DLD1 (cell line): Measurements from ENCODE around the gene MACROD2.

Experiments
- in situ Hi-C: cut with HindIII; loops from 2 replicates; pipeline ENCODE4 v1.10.0; 2017; ENCODE audit warnings: low sequenced_read_pairs

Gene MACROD2

GRCh38 chr20:15619341-15619740 is 1624.0 kb downstream of the MACROD2 start:
- in situ Hi-C loops = no loop called here

DNA sequence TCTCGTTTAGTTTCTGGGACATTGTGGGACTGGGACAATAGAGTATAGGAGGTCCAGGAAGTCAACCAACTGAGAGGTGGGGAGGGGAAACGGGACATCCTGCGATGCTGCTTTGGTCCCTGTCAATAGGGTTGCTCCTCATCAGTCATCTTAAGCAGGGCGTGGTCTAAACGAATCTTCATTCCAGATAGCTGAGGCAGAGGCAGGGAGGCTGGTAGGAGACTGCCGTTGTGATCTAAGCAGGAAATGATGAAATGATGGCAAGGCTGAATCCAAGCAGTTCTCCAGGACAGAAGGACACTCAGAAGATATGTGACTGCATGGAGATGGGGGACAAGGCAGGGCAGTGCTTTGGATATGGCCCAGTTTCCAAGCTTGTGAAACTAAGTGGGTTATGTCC is 1624.5 kb downstream of the MACROD2 start:
- in situ Hi-C loops = no loop called here

GRCh38 chr20:15622368-15622767 is 1627.1 kb downstream of the MACROD2 start:
- in situ Hi-C loops = no loop called here

DNA sequence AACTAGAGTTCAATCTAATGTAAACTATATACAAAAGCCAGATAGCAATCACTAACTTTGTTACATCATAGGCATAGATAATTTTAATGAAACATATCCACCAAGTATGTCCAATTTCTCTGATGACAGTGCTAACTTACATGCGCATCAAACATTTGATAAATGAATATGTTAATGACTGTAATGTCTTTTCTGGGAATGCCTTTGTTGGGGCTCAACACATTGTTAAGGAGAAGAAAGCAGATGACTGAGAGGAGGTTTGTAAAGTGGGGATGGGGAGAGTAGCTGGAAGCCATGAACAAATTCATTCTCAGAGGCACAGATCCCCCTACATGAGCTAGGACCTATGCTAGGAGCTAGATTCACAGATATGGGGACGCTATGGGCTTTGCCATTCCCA is 1627.9 kb downstream of the MACROD2 start:
- in situ Hi-C loops = no loop called here

DNA sequence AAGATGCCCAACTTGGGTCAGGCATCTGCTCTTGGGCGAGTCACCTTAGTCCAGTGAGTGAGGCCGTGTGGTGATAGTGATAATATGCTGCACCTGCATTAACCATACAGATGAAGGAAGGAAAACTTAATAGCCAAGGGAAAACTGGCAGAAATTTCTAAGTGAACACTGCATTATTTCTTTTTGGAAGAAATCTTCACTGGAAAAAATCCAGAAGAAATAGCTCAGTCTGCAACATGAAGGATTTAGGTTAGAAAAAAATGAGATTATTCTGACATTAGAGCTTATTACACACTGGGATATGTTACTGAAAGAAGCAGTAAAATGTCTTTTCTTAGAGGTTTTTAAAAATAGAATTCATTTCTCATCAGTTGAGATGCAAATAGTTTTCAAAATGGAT is 1630.7 kb downstream of the MACROD2 start:
- in situ Hi-C loops = no loop called here

GRCh38 chr20:15627089-15627488 is 1631.8 kb downstream of the MACROD2 start:
- in situ Hi-C loops = no loop called here

- in situ Hi-C loops = no loop called here
Measured at GRCh38 chr20:15627501-15627903, 1632.2 kb downstream of the MACROD2 start.

DNA sequence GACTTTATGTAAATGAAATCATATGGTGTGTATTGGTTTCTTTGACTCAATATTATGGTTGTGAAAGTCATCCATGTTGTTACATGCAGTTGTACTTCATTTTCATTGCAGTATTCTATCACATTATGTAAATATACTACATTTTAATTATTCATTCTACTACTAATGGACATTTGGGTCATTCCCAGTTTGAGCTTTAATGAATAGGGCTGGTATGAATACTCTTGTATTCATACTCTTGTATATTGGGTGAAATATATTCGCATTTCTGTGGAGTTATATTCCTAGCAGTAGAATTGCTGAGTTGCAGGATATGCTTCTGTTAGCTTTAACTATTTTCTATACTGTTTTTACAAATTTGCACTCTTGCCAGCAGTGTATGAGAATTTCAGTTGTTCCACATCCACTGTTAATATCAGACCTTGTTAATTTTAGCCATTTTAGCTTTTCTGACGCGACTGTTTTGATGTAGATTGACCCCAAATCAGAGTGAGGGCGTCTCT is 1633.6 kb downstream of the MACROD2 start:
- in situ Hi-C loops = no loop called here

DNA sequence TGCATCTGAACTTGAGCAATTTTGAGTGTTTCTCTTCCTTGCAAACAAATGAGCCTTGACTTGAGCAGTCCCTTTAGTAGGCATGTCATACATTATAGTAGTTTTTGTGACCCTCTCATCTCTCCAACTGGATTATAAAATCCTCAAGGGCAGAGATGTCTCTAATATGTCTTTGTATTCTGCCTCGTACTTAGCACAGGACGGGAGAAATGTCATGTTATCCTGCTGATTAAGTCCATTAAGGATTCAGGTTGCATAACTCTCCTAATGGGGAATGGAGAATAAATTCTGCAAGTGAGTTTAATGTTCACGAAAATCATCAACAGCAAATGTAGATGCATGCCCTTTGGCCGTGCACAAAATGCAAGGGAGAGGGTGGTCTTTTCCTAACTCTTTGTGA is 1635.0 kb downstream of the MACROD2 start:
- in situ Hi-C loops = no loop called here

DNA sequence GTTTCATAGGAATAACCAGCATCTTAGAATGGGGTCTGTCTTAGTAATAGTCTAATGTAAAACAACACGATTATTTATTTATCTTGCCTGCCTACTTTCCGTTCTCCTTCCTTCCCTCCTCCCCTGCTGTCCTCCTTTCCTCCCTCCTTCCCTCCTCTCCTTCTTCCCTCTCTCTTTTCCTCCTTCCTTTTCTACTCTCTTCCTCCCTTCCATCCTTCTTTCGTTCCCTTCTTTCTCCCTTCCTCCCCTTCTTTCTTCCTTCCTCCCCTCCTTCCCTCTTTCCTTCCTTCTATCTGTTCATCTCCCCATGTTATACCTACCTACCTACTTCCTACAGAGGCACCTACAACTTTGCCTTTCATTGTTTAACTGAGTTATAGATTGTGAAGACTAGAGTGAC is 1637.4 kb downstream of the MACROD2 start:
- in situ Hi-C loops = no loop called here

GRCh38 chr20:15634102-15634501 is 1638.8 kb downstream of the MACROD2 start:
- in situ Hi-C loops = no loop called here

DNA sequence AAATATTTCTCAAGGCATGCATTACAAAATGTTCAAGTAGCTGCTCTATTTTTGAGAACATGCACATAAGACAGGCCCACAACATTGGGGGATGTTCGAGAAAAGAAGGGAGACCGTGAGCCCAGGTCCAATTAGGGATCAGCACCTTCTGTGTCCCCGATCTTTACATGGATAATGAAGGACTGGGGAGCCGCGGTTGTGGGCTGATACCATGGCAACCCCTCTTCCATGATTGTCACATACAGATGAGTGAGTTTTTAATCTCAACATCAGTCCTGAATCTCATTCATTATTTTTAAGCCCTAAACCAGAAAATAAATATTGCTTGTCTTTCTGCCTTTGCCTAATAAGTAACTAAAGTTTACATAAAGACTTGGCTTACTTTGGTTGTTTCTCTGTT is 1642.2 kb downstream of the MACROD2 start:
- in situ Hi-C loops = no loop called here

DNA sequence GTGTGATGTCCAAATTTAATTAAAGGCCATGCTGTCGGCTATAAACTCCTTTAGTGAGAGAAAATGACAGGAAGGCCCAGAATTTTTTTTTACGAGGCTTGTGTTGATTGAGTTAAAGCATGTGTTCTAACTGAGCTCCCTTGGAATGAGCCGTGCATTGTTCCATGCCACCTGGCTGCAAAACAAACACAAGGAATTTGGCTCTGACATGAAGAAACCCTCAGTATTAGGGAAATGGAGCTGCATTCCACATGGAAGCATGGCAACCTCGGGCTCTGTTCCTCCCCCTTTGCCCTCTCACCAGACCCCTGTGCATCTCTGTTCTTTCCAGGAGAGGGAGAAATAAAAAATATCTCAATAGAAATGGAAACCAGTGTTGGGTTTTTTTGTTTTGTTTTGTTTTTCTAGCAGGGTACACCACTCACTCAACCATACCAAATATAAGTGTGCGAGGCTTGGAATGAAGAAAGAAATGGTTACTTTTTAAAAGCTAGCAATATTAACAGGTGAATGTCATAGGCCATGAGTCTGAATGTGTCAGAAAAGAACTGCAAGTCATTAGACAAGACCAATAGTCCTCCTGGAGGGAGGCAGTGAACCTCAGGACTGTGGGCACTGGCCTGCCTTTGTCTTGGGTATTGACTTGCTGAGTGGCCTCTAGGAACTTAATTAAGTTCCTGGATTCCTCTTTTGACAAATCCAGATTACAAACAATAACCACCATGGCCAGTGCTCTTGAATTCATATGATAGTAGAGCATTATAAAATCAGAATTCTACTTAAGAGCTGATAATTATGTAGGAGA is 1642.8 kb downstream of the MACROD2 start:
- in situ Hi-C loops = no loop called here

DNA sequence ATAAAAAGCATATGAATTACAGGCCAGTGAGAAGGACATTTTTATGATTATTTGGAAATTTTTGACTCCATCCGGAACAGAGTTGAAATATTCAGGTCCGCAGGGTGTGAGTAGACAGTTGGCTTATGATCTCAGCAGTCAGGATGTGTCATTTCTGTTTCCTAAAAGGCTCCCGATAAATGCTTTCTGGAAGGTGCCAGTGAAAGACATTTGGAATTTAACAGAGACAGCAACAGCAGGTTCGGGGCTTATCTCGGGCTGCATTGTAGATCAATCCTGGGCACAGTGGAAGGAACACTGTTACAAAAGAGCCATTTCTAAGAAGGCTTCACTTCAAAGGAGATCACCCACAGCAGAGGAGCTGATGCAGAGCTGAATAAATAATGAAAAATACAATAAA is 1643.5 kb downstream of the MACROD2 start:
- in situ Hi-C loops = no loop called here

GRCh38 chr20:15639839-15640238 is 1644.5 kb downstream of the MACROD2 start:
- in situ Hi-C loops = no loop called here

GRCh38 chr20:15642109-15642508 is 1646.8 kb downstream of the MACROD2 start:
- in situ Hi-C loops = no loop called here

- in situ Hi-C loops = no loop called here
Measured at GRCh38 chr20:15642676-15643075, 1647.4 kb downstream of the MACROD2 start.

GRCh38 chr20:15643713-15644112 is 1648.4 kb downstream of the MACROD2 start:
- in situ Hi-C loops = no loop called here

DNA sequence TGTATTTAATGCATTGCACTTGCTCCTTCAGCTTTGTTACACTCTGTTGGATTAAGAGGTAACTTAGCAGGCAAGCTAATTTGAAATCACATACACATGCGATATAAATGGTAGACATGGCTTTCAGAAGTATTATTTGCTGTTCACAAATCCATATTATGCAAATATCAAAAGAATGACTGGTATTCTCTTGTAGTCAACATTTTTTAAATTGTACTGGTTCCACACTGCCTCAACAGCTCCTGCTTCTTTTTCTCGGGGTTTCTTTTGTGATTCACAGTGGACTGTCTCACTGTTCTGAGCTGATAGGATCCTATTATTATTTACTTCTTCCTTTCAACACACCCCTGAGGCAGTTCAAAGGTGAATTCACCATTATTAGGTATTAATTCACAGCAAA is 1650.5 kb downstream of the MACROD2 start:
- in situ Hi-C loops = no loop called here

DNA sequence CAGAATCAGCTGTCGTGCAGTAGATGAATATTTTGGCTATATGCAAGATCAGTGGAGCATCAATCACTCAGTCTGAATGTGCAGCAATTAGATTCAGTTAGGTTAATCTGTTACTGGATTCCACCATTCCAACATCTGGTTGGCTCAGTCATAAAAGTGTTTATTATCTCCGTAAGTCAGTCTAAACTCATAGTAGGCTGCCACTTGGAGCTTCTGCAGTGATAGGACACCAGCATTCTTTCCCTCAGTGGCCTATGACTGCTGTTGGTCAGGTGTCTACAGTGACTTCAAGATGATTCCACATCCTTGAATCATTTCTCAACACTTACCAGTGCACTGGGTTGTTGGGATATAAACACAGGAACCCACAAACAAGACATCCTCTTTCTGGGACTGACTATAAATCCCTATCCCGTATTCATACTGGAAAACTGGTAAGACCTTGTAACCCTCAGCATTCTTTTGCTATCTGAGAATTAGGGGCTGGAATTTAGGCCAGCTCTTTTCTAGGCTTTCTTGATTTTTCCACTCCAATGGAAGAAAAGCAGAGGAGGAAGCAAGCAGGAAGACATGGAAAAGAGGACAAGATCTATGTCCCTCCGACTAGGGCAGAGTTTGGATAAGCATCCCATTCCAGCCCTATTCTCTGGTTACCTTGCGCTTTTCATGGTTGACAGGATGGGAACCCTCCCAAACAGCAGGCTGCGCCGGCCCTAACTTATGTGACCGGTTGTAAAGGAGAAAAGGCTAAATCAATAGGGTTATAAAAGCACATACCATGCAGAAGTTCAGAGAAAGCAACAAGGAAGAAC is 1658.3 kb downstream of the MACROD2 start:
- in situ Hi-C loops = no loop called here

DNA sequence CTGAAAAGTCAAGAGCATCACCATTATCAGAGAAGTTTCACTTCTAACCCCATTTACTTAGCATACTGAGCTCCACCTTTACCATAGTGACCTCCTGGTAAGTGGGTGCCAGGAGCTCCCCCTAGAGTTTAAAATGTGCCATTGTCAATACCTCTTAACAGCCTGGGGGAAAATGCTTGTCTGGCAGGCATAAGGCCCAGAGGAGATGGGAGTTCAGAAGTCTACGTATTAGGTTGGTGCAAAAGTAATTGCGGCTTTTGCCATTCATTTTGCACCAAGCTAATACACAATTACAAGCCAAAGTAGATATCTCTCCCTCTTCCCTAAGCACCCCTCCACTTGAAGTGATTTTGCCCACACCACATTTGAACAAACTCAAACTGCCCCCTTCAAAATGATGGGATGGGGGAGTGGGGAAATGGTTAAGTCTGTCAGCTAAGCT is 1658.9 kb downstream of the MACROD2 start:
- in situ Hi-C loops = no loop called here

DNA sequence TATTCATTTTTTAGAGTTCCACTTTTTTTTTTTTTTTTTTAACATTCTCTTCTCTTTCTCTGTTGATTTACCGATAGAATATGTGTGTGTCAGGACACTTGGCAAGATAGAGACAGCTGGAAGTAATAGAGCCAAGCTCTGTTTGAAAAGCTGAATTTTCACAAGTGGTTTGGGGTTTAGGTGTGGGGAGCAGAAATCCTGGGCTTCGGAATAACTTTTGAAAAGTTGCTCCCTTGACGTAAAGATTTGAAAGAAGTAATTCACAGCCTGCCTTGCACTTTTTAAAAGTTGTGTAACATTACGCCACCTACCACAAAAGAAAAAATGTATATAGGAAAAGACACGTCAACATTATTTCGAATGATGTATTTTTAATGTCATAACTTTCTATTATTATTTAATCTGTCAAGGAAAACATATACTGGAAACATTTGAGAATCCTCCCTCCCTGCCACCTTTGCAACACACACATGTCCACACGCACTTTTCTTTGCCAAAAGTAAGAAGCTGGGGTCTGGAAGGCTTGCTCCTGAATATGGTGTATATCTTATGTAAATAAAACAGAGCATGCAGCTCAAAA is 1660.1 kb downstream of the MACROD2 start:
- in situ Hi-C loops = no loop called here
